SKM-1 (cell line): ENCODE measurements around the gene MEGF9.

Experiments
- DNase-seq: peaks from one replicate; lab custom pipeline; 2025; ENCODE audit not compliant: unreplicated experiment; lab: John Stamatoyannopoulos, UW

The MEGF9 gene

DNA sequence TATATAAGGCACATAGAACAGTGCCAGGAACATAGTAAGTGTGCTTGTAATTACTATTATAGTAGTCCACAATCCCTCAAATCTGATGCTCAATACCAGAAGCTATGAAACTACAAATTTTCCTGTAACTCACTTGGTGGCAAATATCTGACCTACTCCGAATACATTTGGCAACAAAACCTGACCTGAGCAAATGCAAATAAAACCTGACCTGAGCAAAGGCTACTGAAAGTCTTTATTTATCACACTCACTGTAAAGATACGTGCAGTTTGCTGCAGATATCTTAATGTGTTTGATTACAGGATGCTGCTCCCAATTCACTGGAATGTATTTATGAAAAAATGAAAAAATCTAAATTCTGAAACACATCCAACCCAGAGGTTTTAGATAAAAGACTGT, 7.1 kb downstream of the MEGF9 start:
- no peak for DNase-seq

DNA sequence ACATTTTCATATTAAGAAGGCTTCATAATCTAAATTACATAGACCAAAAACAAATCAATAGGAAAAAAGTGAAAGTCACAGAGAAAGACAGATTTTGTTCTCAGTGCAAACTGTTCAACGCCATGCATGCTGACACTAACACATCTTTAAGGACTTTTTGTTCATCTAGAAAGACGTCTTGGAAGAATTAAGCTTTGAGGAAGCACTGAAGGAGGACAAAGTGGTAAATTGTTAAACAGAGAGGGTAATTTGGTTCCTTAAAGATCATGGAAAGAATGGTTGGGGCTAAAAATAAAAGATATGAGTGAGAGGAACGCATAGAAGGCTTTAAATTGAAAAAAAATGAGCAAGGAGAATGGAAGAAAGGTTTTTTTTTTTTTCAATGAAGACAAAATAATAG, 9.1 kb downstream of the MEGF9 start:
- no peak for DNase-seq

- DNase-seq: no peak
These were observed 12.2 kb downstream of the MEGF9 start for GRCh38 chr9:120702075-120702474.

DNA sequence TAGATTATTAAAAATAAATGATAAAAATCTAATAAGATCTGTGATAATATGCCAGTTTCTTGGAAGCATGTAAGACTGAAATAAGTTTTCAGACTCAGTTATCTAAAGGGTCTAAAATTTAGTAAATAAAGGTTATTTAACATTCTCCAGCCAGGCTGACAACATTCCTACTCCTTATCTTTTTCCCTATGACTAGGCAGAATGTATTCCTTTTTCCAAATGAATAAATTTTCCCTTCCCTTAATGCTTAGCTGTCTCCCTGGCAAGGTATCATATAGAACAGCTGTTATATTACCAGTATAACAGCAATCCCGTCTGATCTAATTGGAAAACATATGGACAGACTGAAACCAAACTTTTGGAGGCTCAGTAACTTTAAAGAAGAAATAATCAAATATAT, 13.0 kb downstream of the MEGF9 start:
- DNase-seq: no peak

DNA sequence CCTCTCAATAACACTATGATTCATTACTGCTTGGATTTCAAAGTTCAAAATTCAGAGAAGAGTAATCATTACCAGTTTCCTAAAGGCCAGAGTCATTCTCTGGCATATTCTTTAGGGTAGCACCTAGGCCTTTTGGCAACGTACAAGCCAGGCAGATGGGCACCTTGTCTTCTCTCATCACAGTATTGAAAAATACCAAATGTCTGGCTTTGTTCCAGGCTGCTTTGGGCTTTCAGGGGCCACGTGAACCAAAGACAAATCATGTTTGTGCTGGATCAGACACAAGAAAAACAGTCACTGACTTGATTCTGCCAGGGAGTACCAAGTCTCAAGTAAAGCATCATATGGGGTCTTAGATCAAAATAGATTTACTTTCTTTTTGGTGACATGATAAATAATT, 15.5 kb downstream of the MEGF9 start:
- no peak for DNase-seq

- DNase-seq: no peak
These were observed 16.8 kb downstream of the MEGF9 start for GRCh38 chr9:120697448-120697847.

DNA sequence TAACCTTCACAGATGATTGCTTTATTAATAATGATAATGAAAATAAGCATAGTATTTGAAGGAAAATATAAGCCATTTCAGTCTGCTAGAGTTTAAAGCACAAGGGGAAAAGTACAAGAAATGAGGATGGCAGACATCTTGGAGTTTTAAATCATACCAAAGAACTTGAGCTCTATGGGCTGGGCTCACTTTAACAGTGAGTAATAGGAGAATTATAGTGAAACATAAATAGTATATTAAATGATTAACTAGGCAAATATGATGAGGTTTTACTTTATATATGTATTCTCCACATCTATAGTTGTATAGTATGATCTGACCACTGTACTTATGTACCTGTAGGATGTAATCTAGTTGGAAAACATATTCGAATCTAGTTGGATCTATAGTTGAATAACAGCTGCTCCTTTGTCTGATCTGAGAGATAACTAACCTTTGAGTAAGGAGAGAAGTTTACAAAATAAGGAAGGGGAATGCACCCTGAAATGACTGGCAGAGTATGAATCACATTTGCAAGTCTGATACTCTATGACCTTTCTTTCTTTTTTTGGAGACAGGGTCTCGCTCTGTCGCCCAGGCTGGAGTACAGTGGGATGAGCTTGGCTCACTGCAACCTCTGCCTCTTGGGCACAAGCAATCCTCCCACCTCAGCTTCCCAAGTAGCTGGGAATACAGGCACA, 17.6 kb downstream of the MEGF9 start:
- no peak for DNase-seq

DNA sequence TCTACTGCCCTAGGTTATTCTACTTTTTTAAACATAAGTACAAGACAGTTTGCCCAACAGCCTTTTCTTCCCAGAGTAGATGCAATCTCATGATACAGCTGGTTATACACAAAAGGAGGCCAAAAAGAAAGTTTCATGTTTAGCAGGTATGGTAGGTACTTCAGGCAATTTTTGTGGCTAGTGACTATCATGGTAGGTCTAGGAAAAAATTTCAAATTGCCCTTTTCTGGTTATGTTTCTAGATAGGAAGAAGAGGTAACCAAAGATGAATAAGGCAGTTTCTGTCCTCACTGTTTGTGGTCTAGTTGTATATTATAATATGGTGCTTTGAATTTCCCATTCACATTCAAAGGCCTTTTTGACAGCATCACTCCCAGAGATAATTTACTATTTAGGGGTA, 19.7 kb downstream of the MEGF9 start:
- DNase-seq: no peak

DNA sequence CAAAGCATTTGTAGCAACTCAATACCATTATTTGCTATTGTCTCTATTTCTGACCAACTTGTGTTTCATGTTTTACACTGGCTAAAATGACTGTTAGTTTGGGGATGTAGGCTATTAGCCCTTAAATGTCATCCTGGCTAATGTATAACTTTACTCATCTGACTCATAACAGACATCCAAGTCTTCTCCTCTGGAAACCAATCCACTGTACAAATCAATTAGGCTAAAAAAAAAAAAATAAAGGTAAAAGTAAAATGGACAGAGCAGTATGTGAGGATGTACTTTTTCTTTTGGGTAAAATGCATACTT, 20.6 kb downstream of the MEGF9 start:
- no peak for DNase-seq

DNA sequence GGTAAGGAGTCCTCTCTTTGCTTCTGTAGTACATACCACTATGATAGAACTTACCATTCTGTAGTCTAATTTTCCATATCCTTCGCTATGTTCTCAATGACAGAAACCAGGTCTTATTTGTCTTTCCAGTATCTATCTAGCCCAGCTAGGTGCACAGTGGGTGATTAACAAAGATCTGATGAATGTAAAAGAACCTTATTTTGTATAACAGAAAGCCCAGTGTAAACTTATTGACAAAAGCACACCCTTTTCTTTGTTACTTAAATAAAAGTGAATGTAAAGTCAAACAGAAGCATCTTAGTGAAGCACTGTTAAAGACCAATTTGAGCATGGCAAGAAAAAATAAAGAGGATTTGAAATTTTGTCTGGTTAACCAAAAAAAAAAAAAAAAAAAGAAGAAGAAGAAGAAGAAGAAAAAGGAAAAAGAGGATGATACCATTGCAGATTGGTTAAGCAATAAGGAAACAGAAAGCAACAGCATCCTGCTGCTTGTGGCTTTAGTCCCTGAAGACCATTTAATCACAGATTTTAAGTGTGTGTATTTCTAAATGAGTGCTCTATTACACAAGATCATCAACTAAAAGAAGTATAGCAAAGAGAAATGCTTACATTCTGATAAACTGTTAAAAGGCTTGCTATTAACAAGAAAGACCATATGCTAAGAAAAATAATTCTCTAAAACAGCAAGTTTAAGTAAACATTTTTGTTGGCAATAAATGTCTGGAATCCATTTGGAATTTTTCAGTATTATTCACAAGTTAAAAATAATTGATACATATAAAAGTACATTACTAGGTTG, 21.2 kb downstream of the MEGF9 start:
- DNase-seq: peak; percentile 80

DNA sequence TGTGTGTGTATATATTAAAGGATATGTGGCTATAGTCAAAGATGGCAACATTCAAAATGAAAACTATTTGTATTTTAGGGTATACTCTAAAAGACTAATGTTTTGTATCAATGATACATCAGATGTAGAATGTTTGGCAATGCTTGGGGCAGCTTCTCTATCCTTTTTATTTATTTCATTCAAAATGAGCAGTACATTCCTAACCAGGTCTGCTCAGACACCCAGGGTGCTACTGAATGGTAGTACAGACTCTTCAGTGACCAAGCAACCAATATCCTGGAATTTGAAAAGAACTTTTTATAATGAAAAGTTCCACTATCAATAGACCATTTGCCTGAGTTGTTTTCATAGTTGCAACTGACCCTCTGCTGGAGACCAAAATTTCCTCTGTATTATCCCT, 23.9 kb downstream of the MEGF9 start:
- no peak for DNase-seq

- no peak for DNase-seq
These were observed 24.4 kb downstream of the MEGF9 start for GRCh38 chr9:120689860-120690259.

DNA sequence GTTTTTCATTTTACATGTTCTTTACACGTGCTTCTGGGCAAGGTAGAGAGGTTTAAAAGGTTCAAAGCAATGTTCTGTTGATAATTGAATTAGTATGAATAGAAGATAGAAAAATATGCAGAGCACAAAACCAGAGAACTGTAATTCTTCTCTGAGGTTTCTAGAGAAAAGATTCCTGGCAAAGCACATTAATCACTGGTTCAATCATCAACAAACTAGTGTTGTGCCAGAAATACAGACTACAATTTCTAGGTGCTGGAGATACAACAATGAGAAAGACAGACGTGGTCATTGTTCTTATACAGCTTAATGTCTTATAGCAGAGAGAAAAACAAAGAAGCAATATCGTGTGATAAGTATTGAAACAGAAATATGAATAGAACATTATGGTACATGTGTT, 25.5 kb downstream of the MEGF9 start:
- no peak for DNase-seq

- DNase-seq: no peak
These were observed 31.1 kb downstream of the MEGF9 start for GRCh38 chr9:120683150-120683549.

- no peak for DNase-seq
These were observed 33.1 kb downstream of the MEGF9 start for GRCh38 chr9:120681121-120681520.

- DNase-seq: no peak
These were observed 33.7 kb downstream of the MEGF9 start for GRCh38 chr9:120680579-120680978.

DNA sequence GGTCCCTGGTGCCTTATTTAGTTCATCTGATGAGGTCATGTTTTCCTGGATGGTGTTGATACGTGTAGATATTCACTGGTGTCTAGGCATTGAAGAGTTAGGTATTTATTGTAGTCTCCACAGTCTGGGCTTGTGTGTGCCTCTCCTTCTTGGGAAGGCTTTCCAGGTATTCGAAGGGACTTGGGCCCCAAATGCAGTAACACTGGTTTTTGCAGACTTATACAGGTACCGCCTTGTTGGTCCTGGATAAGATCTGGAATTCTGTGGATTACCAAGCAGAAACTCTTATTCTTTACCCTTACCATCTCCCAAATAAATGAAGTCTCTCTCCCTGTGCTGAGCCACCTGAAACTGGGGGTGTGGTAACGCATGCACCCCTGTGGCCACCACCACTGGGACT, 34.1 kb downstream of the MEGF9 start:
- no peak for DNase-seq

DNA sequence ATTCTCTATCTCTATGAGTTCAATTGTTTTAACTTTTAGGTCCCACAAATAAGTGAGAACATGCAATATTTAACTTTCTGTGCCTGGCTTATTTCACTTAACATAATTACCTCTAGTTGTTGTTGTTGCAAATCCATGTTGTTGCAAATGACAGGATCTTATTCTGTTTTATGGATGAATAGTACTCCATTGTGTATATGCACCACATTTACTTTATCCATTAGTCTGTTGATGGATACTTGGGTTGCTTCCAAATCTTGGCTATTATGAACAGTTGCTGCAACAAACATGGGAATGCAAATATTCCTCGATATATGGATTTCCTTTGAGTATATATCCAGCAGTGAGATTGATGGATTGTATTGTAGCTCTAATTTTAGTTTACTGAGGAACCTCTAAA, 36.3 kb downstream of the MEGF9 start:
- DNase-seq: no peak

- peak; percentile 80 for DNase-seq
These were observed 37.4 kb downstream of the MEGF9 start for GRCh38 chr9:120676767-120677402.

GRCh38 chr9:120668399-120668798, 45.9 kb downstream of the MEGF9 start:
- DNase-seq: no peak

DNA sequence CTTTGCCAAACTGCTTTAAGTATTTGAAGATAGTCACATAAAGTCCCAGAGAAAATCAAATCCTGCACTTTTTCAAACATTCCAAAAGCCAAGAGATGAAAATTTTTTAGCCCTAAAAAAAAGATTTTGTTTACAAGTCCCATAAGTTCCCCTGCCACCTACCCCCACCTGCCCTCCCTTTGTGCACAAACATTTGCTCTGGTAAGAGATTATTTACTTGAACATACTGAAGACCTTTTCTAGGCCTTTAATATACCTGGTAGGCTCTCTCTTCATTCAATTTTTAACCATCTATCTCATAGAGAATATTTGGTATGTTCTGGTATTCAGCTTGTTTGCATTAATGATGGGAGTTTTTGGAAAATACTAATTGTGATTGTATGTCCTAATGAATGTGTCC, 50.3 kb downstream of the MEGF9 start:
- DNase-seq: no peak

GRCh38 chr9:120663380-120663779, 50.9 kb downstream of the MEGF9 start:
- peak; percentile 23 for DNase-seq
